Measurements from ENCODE around the gene TCHHL1. TPM values are rescaled to one million over a fixed set of nuclear protein-coding genes. Genes with fewer than 3 reads are reported as not detected.

TCHHL1 gene
- total and polyA plus RNA-seq, 9 of the 15 experiments (the other 6 are each of a cell fraction or from before 2014, with no cell fraction given), result not detected

DNA sequence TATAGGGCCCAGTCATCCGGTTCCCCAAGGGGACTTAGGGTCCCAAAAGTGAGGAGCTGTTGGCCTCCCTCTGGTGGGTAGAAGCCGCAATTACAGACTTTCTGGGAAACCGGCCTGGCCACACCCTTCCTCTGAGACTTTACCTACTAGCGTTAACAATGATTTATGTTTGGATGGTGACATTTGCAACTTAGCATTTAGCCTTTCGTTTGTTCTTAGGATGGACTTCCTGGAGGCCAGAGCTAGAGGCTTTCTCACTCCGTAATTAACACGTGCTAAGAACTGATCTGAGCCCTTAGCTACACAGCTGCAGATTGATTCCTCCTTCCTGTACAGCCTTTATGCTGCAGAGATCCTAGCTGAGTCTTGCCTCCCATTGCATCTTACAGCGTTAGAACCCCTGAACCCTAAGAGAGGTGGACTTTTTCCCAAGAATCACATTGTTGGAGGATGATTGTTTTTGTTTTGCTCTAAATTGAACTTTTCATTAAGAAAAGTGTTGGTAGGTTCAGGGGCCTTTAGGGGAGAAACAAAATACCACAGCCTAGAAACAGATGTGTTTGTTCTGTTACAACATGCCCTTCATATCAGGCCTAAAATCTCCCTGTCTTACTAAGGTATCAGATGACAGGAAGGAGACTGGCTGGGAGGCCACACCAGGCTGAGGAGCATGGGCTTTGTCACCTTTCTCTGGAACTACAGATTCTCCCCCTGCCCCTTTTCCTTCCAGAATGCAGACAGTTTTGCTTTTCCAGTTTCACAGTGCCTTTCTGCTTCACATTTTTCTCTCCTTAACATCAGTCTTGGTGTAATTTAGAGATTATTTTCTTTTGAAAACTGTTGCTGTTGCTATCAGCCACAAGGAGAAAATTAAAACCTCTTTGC, 54.0 kb downstream of the TCHHL1 start (continued):
- no peak for TF ChIP-seq ASH1L (IDR thresholded peaks at IDR 0.05; ENCODE audit: borderline replicate concordance, low read depth, partially characterized antibody)
- no peak for TF ChIP-seq TAF15 (IDR thresholded peaks at IDR 0.05; ENCODE audit: low read depth, low read length)
- TF ChIP-seq LARP7 (IDR thresholded peaks at IDR 0.05), result no peak; the same call in 1 of the 2 replicates
- no peak for TF ChIP-seq PURB (CRISPR knock-in tag; IDR thresholded peaks at IDR 0.05; ENCODE audit: low read depth)
- peak in 1 of 2 experiments; percentile 60; a peak in 2 of 4 replicates for TF ChIP-seq RCOR1 (IDR thresholded peaks at IDR 0.05; ENCODE audit: borderline replicate concordance in 1 of 2, low read depth in 2 of 2, low read length in 2 of 2)
- TF ChIP-seq, protein P1, sequence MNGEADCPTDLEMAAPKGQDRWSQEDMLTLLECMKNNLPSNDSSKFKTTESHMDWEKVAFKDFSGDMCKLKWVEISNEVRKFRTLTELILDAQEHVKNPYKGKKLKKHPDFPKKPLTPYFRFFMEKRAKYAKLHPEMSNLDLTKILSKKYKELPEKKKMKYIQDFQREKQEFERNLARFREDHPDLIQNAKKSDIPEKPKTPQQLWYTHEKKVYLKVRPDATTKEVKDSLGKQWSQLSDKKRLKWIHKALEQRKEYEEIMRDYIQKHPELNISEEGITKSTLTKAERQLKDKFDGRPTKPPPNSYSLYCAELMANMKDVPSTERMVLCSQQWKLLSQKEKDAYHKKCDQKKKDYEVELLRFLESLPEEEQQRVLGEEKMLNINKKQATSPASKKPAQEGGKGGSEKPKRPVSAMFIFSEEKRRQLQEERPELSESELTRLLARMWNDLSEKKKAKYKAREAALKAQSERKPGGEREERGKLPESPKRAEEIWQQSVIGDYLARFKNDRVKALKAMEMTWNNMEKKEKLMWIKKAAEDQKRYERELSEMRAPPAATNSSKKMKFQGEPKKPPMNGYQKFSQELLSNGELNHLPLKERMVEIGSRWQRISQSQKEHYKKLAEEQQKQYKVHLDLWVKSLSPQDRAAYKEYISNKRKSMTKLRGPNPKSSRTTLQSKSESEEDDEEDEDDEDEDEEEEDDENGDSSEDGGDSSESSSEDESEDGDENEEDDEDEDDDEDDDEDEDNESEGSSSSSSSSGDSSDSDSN (IDR thresholded peaks at IDR 0.05; ENCODE audit: borderline replicate concordance in 1 of 2, low read depth in 2 of 2, low read length in 2 of 2), result 0 out of 4 replicates have a peak, but pooled peaks of 1 of the 2 experiments have one; percentile 18
- no peak for TF ChIP-seq ELF4 (CRISPR knock-in tag; IDR thresholded peaks at IDR 0.05)
- no peak for TF ChIP-seq DACH1 (IDR thresholded peaks at IDR 0.05; ENCODE audit: partially characterized antibody)
- TF ChIP-seq NFIC (IDR thresholded peaks at IDR 0.05), result 0 out of 2 replicates have a peak, but pooled peaks have one; percentile 4
- TF ChIP-seq ZNF184 (CRISPR knock-in tag; IDR thresholded peaks at IDR 0.05), result no peak
- no peak for TF ChIP-seq CHD4 (IDR thresholded peaks at IDR 0.05; ENCODE audit: insufficient read depth, insufficient replicate concordance, low read depth, low read length, poor library complexity, severe bottlenecking)
- TF ChIP-seq SMARCE1 (IDR thresholded peaks at IDR 0.05), result peak; percentile 73; the same call in 1 of the 2 replicates
- peak; percentile 32 to 46; a peak in 3 of 4 replicates for TF ChIP-seq RAD21 (CRISPR knock-in tag; conservative IDR thresholded peaks at IDR 0.05 in 1 of 2, IDR thresholded peaks at IDR 0.05 in 1 of 2)
- TF ChIP-seq, protein P2, sequence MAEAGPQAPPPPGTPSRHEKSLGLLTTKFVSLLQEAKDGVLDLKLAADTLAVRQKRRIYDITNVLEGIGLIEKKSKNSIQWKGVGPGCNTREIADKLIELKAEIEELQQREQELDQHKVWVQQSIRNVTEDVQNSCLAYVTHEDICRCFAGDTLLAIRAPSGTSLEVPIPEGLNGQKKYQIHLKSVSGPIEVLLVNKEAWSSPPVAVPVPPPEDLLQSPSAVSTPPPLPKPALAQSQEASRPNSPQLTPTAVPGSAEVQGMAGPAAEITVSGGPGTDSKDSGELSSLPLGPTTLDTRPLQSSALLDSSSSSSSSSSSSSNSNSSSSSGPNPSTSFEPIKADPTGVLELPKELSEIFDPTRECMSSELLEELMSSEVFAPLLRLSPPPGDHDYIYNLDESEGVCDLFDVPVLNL (CRISPR knock-in tag; IDR thresholded peaks at IDR 0.05; ENCODE audit: low read depth), result no peak
- TF ChIP-seq EP300 (IDR thresholded peaks at IDR 0.05; ENCODE audit: low read length), result peak; percentile 49
- TF ChIP-seq MYNN (IDR thresholded peaks at IDR 0.05), result no peak
- TF ChIP-seq MYNN (CRISPR knock-in tag; IDR thresholded peaks at IDR 0.05), result no peak
- no peak for TF ChIP-seq ZNF253 (CRISPR knock-in tag; conservative IDR thresholded peaks at IDR 0.05)
- TF ChIP-seq, protein P3, sequence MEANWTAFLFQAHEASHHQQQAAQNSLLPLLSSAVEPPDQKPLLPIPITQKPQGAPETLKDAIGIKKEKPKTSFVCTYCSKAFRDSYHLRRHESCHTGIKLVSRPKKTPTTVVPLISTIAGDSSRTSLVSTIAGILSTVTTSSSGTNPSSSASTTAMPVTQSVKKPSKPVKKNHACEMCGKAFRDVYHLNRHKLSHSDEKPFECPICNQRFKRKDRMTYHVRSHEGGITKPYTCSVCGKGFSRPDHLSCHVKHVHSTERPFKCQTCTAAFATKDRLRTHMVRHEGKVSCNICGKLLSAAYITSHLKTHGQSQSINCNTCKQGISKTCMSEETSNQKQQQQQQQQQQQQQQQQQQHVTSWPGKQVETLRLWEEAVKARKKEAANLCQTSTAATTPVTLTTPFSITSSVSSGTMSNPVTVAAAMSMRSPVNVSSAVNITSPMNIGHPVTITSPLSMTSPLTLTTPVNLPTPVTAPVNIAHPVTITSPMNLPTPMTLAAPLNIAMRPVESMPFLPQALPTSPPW (CRISPR knock-in tag; IDR thresholded peaks at IDR 0.05), result peak; percentile 26; the same call in 1 of the 2 replicates
- TF ChIP-seq ZNF354B (CRISPR knock-in tag; IDR thresholded peaks at IDR 0.05), result no peak
- TF ChIP-seq, protein P4, sequence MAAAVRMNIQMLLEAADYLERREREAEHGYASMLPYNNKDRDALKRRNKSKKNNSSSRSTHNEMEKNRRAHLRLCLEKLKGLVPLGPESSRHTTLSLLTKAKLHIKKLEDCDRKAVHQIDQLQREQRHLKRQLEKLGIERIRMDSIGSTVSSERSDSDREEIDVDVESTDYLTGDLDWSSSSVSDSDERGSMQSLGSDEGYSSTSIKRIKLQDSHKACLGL (CRISPR knock-in tag; IDR thresholded peaks at IDR 0.05; ENCODE audit: borderline replicate concordance, poor library complexity, severe bottlenecking), result no peak
- TF ChIP-seq HNRNPH1 (optimal IDR thresholded peaks at IDR 0.05; ENCODE audit: low read depth, low read length), result no peak
- TF ChIP-seq ZNF695 (CRISPR knock-in tag; IDR thresholded peaks at IDR 0.05), result no peak
